Fibroblast of skin of left quadriceps (primary cell): Measurements from ENCODE around the gene TXNDC9.
A peak's percentile ranks its signal among the peaks of the same experiment; 100 is the strongest.
"Not testable (repeated sequence)": the region's sequence is repeated elsewhere in the genome, so short reads cannot be mapped to it uniquely, and the experiment has no call there.

Experiments used
- DNase-seq, 2 experiments: peaks; one replicate each; pipeline ENCODE4 v3.0.0-alpha.2; 2013; ENCODE audit warnings: low read depth in 2 of 2

The TXNDC9 gene

GRCh38 chr2:99325384-99325783, 10.7 kb downstream of the TXNDC9 start:
- no peak for DNase-seq

- not testable (repeated sequence) for DNase-seq
These were observed 18.3 kb downstream of the TXNDC9 start for GRCh38 chr2:99317873-99318200.

GRCh38 chr2:99317161-99317872, 18.8 kb downstream of the TXNDC9 start:
- DNase-seq, result no peak

GRCh38 chr2:99301097-99301496, 35.0 kb downstream of the TXNDC9 start, which contains the start of gene LYG1:
LYG1 (minus strand) TSS chr2:99301197; CDS start chr2:99295670, 5,527 bp downstream.
- not testable (repeated sequence) for DNase-seq

GRCh38 chr2:99299580-99299979, 36.6 kb downstream of the TXNDC9 start:
- DNase-seq, result no peak

GRCh38 chr2:99297994-99298393, 38.1 kb downstream of the TXNDC9 start:
- DNase-seq, result peak; percentile 4

GRCh38 chr2:99285526-99285925, 50.6 kb downstream of the TXNDC9 start:
- no peak for DNase-seq

GRCh38 chr2:99279969-99280695, 56.0 kb downstream of the TXNDC9 start:
- no peak for DNase-seq

GRCh38 chr2:99278793-99279291, 57.3 kb downstream of the TXNDC9 start:
- peak; percentile 94 to 95 for DNase-seq

- DNase-seq, result not testable (repeated sequence)
These were observed 57.9 kb downstream of the TXNDC9 start for GRCh38 chr2:99278195-99278765.

GRCh38 chr2:99275882-99276281, 60.3 kb downstream of the TXNDC9 start:
- DNase-seq, result no peak
